ENCODE measurements around the gene SERP2.
"Not testable (repeated sequence)": the region's sequence is repeated elsewhere in the genome, so short reads cannot be mapped to it uniquely, and the experiment has no call there.

SERP2 gene

DNA sequence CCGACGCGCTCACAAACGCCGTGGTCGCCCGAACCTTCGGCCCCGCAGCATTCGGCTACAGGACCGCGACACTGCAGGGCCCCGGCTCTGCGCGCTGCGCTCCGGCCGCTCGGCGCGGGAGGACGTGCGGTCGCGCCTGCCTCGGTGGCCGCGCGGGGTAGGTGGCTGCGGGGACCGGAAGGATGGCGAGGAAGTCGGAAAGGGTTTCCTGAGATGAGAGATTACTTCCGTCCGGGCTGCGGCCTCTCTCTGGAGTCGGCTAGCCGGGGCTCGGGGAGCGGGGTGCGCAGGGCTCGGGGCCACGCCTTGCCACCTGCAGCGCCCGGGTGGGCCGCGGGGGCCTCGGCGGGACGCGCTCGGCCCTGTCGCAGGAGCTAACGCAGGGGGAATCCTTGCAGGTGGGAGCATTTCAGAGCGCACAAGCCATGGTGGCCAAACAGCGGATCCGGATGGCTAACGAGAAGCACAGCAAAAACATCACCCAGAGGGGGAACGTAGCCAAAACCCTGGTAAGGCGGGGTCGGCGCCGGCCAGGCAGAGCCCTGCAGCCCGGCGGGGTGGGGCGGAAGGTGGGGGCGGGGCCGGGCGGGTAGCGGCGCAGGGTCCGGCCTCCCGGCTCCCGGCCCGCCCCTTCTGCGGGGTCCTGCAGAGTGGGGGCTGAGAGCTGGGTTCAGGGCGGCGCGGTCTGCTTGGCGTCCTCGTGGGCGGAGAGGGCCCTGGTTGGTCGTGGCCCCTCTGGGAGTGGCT is at the start of gene SERP2:
Gene SERP2, plus strand, starts transcription at position 224 of the 747 bp plus-strand sequence. Its CDS starts 202 bp downstream, at position 426.
- H3K27ac ChIP-seq, result peak within 1 kb of the TSS; percentile 58; the same call in 1 of the 2 replicates
- TF ChIP-seq, protein P1, sequence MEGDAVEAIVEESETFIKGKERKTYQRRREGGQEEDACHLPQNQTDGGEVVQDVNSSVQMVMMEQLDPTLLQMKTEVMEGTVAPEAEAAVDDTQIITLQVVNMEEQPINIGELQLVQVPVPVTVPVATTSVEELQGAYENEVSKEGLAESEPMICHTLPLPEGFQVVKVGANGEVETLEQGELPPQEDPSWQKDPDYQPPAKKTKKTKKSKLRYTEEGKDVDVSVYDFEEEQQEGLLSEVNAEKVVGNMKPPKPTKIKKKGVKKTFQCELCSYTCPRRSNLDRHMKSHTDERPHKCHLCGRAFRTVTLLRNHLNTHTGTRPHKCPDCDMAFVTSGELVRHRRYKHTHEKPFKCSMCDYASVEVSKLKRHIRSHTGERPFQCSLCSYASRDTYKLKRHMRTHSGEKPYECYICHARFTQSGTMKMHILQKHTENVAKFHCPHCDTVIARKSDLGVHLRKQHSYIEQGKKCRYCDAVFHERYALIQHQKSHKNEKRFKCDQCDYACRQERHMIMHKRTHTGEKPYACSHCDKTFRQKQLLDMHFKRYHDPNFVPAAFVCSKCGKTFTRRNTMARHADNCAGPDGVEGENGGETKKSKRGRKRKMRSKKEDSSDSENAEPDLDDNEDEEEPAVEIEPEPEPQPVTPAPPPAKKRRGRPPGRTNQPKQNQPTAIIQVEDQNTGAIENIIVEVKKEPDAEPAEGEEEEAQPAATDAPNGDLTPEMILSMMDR (conservative IDR thresholded peaks at IDR 0.05), result no peak

GRCh38 chr13:44326961-44327360 is 46.7 kb upstream of the SERP2 start:
- TF ChIP-seq, protein P1 (conservative IDR thresholded peaks at IDR 0.05), result no peak

DNA sequence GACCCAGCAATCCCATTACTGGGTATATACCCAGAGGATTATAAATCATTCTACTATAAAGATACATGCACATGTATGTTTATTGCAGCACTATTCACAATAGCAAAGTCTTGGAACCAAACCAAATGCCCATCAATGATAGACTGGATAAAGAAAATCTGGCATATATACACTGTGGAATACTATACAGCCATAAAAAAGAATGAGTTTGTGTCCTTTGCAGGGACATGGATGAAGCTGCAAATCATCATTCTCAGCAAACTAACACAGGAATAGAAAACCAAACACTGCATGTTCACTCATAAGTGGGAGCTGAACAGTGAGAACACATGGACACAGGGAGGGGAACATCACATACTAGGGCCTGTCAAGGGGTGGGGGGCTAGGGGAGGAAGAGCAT is 44.6 kb upstream of the SERP2 start:
- not testable (repeated sequence) for H3K27ac ChIP-seq

More at GRCh38 chr13:44326961-44327360, 46.7 kb upstream of the SERP2 start:
- no peak overlapping the region for H3K27ac ChIP-seq

DNA sequence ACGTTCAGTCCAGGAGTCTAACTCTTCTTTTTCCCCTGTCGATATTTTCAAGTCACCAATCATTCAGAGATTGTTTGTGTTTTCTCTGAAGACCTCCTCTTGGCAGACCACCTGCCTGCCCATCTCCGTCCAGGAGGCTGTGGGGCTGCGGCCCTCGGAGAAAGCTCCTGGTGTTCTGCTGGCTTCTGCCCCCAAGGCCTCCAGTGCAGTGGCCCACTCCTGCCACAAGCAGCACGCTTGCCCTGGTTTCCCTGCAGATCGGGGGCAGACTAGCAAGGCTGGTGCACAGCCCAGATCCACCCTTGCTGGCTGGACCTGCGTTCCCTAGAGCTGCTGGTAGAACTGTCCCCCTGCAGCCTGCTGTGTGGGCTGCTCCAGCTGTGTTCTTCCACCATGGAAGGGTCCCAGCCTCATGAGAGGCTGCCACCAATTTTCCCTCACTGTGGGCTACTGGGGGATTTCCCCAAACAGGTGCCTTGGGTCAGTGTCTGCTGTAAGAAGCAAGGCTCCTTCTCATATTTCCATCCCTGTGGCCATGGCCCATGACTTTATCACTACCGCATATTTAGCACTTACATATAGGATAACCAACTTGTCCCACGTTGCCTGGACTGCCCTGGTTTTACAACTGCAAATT is 43.6 kb upstream of the SERP2 start:
- TF ChIP-seq, protein P1 (conservative IDR thresholded peaks at IDR 0.05), result no peak
- H3K27ac ChIP-seq, result no peak overlapping the region

DNA sequence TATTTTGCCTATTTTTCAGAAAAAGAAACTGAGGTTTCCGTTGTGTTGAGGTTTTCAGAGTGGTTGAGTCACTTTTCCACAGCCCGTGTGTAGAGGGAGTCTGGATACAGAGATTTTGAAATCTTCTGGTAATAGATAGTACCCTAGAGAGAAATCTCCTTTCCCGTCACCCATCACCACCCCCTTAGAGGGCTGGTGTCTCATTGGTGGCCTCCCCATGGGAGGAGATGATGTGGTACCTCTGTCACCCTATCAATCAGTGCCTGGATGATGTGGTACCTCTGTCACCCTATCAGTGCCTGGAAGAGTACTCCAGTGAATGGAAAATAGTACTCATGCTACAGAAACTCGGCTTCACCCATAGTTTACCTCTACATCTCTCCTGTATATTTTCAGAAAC is 42.2 kb upstream of the SERP2 start:
- TF ChIP-seq, protein P1 (conservative IDR thresholded peaks at IDR 0.05), result no peak
- no peak overlapping the region for H3K27ac ChIP-seq

DNA sequence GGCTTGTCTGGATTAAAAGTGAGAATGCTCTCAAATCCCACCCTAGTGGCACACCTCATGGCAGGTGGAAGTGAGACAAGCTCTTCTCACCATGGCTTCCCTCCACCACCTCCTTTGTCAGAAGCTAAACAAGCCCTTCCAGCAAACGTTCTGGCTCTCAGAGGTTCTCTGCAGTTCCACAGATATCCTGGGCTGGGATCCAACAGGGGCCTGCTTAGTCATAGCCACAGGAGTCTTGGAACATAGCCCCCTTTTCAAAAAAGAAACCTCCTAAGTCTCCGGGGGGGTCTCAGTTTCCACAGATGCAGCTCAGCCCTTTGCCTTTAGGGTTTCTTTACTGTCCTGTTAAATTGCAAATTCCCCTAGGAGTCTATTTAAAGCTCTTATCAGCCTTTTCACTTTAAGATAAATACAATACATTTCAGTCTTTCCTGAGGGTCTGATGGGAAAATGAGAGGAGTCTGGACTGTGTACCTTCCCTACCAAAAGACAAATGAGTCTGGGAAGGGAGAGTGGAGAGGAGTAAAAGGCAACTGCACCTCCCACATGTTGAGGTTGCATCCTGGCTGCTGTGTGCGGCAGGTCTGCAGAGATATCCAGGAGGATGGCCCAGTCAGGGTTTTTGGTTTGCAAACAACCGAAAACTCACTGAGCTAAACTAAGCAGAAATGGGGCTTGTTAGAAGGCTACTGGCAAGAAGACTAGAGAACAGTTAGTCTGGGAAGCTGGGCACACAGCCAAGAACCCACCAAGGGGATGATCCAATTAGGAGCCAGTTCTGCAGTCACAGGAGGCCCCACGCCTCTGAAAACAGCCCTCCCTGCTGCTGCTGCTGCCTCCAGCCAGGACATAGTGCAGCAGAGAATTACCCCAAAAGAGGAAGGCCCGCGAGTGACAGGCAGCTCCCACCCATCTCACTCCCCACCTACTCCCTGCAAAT is 41.4 kb upstream of the SERP2 start:
- TF ChIP-seq, protein P1 (conservative IDR thresholded peaks at IDR 0.05), result no peak
- H3K27ac ChIP-seq, result no peak overlapping the region

- TF ChIP-seq, protein P1 (conservative IDR thresholded peaks at IDR 0.05), result no peak
- H3K27ac ChIP-seq, result no peak overlapping the region
Observed at GRCh38 chr13:44333950-44334655, 39.5 kb upstream of the SERP2 start.

Measured in VCaP (cell line).